Measurements from ENCODE around the gene RASL11A. TPM values are rescaled to one million over a fixed set of nuclear protein-coding genes. Genes with fewer than 3 reads are reported as not detected.
A peak's percentile ranks its signal among the peaks of the same experiment; 100 is the strongest.
"Not testable (repeated sequence)": the region's sequence is repeated elsewhere in the genome, so short reads cannot be mapped to it uniquely, and the experiment has no call there.

Gene RASL11A, protein sequence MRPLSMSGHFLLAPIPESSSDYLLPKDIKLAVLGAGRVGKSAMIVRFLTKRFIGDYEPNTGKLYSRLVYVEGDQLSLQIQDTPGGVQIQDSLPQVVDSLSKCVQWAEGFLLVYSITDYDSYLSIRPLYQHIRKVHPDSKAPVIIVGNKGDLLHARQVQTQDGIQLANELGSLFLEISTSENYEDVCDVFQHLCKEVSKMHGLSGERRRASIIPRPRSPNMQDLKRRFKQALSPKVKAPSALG
- total RNA-seq: 15.3 and 18.8 TPM in 2 replicates
- 4.5 and 6.3 TPM in 2 replicates for polyA plus RNA-seq

DNA sequence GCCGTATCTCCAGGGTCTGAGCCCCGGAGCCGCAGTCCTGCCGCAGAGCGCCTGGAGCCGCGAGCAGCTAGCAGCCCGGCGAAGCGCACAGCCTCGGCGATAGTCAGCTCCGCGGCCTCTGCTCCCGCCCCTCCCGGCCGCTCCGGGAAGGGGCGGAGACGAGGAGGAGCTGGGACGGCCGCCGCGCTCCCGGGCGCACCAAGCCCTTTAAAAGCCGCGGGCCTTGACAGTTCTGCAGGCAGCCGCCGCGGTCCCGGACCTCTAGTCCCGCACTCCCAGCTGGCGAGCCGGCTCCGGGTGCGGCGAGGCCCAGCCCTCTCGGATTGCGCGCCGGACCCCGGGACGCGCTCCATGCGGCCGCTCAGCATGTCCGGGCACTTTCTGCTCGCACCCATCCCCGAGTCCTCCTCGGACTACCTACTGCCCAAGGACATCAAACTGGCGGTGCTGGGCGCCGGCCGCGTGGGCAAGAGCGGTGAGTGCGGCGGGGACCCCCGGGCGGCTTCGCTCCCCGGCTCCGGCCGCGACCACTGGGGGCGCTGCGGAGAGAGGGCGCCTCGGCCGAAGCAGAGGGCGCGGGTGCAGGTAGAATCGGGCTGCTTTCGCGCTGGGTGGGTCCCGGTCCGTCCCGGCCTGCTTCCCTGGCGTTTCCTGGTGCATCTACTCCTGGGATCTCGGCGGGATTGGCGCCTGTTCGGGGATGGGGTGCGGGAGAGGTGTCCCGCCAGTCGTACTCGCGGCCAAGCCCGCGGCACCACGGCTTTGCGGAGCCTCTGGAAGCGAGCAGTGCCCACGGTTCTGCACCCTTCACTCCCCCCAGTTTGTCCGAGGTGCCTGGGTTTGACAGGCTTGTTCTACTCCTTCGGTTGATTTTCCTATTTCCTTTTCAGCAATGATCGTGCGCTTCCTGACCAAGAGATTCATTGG, at the start of gene RASL11A:
TSS of gene RASL11A (plus strand) at position 237 of the 927 bp plus-strand sequence. CDS start at position 352, 115 bp downstream.
- DNase-seq (ENCODE audit: low spot score): peak; percentile 94
- Histone ChIP-seq H3K36me3 (replicated peaks; ENCODE audit: insufficient read depth, low read depth) (no peaks in the 10 kb centered on the region), H3K27me3 (no peaks in the 10 kb centered on the region), H3K9me2 (replicated peaks; ENCODE audit: insufficient read depth) (no peaks in the 10 kb centered on the region), H3K4me3 (peak within 1 kb of the TSS; percentile 97), H3K9me3 (ENCODE audit: low read depth) (no peaks in the 10 kb centered on the region), H3K4me2 (peak within 1 kb of the TSS; percentile 97), H3K27ac (peak within 1 kb of the TSS; percentile 85), H3K79me2 (no peaks in the 10 kb centered on the region), H2AFZ (peak within 1 kb of the TSS; percentile 85), H3K4me1 (ENCODE audit: insufficient read depth) (peaks cover 6% of the 10 kb centered on the region), H4K20me1 (ENCODE audit: insufficient read depth, poor library complexity, severe bottlenecking) (no peaks in the 10 kb centered on the region)
- no peak for TF ChIP-seq EZH2 (IDR thresholded peaks at IDR 0.05; ENCODE audit: borderline replicate concordance)
- TF ChIP-seq, protein P1, sequence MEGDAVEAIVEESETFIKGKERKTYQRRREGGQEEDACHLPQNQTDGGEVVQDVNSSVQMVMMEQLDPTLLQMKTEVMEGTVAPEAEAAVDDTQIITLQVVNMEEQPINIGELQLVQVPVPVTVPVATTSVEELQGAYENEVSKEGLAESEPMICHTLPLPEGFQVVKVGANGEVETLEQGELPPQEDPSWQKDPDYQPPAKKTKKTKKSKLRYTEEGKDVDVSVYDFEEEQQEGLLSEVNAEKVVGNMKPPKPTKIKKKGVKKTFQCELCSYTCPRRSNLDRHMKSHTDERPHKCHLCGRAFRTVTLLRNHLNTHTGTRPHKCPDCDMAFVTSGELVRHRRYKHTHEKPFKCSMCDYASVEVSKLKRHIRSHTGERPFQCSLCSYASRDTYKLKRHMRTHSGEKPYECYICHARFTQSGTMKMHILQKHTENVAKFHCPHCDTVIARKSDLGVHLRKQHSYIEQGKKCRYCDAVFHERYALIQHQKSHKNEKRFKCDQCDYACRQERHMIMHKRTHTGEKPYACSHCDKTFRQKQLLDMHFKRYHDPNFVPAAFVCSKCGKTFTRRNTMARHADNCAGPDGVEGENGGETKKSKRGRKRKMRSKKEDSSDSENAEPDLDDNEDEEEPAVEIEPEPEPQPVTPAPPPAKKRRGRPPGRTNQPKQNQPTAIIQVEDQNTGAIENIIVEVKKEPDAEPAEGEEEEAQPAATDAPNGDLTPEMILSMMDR (IDR thresholded peaks at IDR 0.05; ENCODE audit: poor library complexity): peak; percentile 80
- under 1% methylated on average over 98 of the region's 99 CpGs for WGBS (ENCODE audit: low lambda C conversion rate, missing lambda C conversion rate)

DNA sequence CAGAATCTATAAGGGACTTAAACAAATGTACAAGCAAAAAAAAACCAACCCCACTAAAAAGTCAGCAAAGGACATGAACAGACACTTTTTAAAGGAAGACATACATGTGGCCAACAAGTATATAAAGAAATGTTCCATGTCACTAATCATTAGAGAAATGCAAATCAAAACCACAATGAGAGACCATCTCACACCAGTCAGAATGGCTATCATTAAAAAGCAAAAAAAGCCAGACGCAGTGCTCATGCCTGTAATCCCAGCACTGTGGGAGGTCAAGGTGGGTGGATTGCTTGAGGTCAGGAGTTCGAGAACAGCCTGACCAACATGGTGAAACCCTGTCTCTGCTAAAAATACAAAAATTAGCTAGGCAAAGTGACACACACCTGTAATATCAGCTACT, 48.5 kb upstream of the RASL11A start:
- not testable (repeated sequence) for H3K36me3 ChIP-seq (replicated peaks; ENCODE audit: insufficient read depth, low read depth); H3K27ac ChIP-seq; H3K4me1 ChIP-seq (ENCODE audit: insufficient read depth); H3K4me2 ChIP-seq; H3K9me2 ChIP-seq (replicated peaks; ENCODE audit: insufficient read depth); H3K79me2 ChIP-seq; H4K20me1 ChIP-seq (ENCODE audit: insufficient read depth, poor library complexity, severe bottlenecking); H3K9me3 ChIP-seq (ENCODE audit: low read depth); H2AFZ ChIP-seq; H3K4me3 ChIP-seq; DNase-seq (ENCODE audit: low spot score); H3K27me3 ChIP-seq
- WGBS (ENCODE audit: low lambda C conversion rate, missing lambda C conversion rate): 77% methylated on average over 2 of the region's 2 CpGs

DNA sequence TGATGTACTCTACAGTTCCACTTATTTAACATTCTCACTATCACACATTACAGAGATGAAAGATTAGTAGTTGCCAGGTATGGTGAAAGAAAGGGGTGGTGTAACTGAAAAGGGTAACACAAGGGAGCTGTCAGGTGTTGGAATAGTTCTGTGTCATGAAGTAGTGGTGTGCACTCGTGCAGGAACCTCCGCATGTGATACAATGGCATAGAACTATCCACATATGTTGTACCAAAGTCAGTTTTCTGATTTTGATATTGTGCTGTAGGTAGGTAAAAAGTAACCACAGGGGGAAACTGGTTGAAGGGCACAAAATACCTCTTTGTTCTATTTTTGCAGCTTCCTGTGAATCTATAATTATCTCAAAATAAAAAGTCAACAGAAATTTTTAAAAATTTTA, 43.6 kb upstream of the RASL11A start:
- H4K20me1 ChIP-seq (ENCODE audit: insufficient read depth, poor library complexity, severe bottlenecking): no peaks in the 10 kb centered on the region
- no peaks in the 10 kb centered on the region for H3K79me2 ChIP-seq
- no peak overlapping the region for H3K27ac ChIP-seq
- no peaks in the 10 kb centered on the region for H3K27me3 ChIP-seq
- H3K4me2 ChIP-seq: no peak overlapping the region
- DNase-seq (ENCODE audit: low spot score): no peak
- H3K4me3 ChIP-seq: no peak overlapping the region
- 96% methylated on average over 2 of the region's 2 CpGs for WGBS (ENCODE audit: low lambda C conversion rate, missing lambda C conversion rate)
- TF ChIP-seq, protein P1 (IDR thresholded peaks at IDR 0.05; ENCODE audit: poor library complexity): no peak
- TF ChIP-seq EZH2phosphoT487 (IDR thresholded peaks at IDR 0.05; ENCODE audit: low read depth, severe bottlenecking, unreplicated experiment) (no peak), EZH2 (IDR thresholded peaks at IDR 0.05; ENCODE audit: borderline replicate concordance) (no peak)
- no peaks in the 10 kb centered on the region for H3K9me3 ChIP-seq (ENCODE audit: low read depth)
- H2AFZ ChIP-seq: no peak overlapping the region
- H3K9me2 ChIP-seq (replicated peaks; ENCODE audit: insufficient read depth): no peaks in the 10 kb centered on the region
- no peaks in the 10 kb centered on the region for H3K36me3 ChIP-seq (replicated peaks; ENCODE audit: insufficient read depth, low read depth)
- no peaks in the 10 kb centered on the region for H3K4me1 ChIP-seq (ENCODE audit: insufficient read depth)

DNA sequence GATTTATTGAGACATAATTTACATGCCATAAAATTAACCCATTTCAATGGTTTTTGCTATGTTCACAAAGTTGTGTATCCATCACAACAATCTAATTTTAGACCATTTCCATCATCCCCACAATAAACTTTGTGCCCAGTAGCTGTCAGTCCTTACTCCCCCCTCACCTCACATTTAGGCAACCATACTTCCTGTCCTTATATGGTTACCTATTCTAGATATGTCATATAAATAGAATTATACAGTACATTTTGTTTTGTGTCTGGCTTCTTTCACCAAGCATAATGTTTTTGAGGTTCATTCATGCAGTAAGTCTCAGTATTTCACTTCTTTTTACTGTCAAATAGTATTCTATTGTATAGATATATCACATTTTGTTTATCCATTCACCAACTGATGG, 42.5 kb upstream of the RASL11A start:
- Histone ChIP-seq H3K36me3 (replicated peaks; ENCODE audit: insufficient read depth, low read depth) (no peaks in the 10 kb centered on the region), H2AFZ (no peak overlapping the region), H3K79me2 (no peaks in the 10 kb centered on the region), H3K4me2 (no peak overlapping the region), H3K4me3 (no peak overlapping the region), H3K9me3 (ENCODE audit: low read depth) (no peaks in the 10 kb centered on the region), H3K27ac (no peak overlapping the region), H4K20me1 (ENCODE audit: insufficient read depth, poor library complexity, severe bottlenecking) (no peaks in the 10 kb centered on the region), H3K27me3 (no peaks in the 10 kb centered on the region), H3K9me2 (replicated peaks; ENCODE audit: insufficient read depth) (no peaks in the 10 kb centered on the region), H3K4me1 (ENCODE audit: insufficient read depth) (no peaks in the 10 kb centered on the region)
- DNase-seq (ENCODE audit: low spot score): no peak
- TF ChIP-seq EZH2 (IDR thresholded peaks at IDR 0.05; ENCODE audit: borderline replicate concordance) (no peak), EZH2phosphoT487 (IDR thresholded peaks at IDR 0.05; ENCODE audit: low read depth, severe bottlenecking, unreplicated experiment) (no peak)
- TF ChIP-seq, protein P1 (IDR thresholded peaks at IDR 0.05; ENCODE audit: poor library complexity): no peak
